IMR-90 (cell line): ENCODE data around the gene STIM1. TPM values are rescaled to one million over a fixed set of nuclear protein-coding genes. Genes with fewer than 3 reads are reported as not detected.

Experiments used
- ATAC-seq: fragments of 200-7000 bp; cut with Tn5 transposase; 2 replicates; pipeline ENCODE4 v1.9.1; 2020; ENCODE audit warnings: low read depth, mild to moderate bottlenecking, moderate library complexity
- BruUV-seq: library from RNA; stranded (reverse); fragments of 400-500 nt; replicated peaks from 2 replicates; lab custom pipeline; 2021; lab: Mats Ljungman, UMichigan
- CTCF ChIA-PET: fragments of 300-600 bp; formaldehyde crosslinking; extraction: SDS; loops from one replicate; lab custom pipeline; 2021; ENCODE audit warnings: antibody characterized with exemption; lab: Yijun Ruan, JAX
- POLR2A ChIA-PET: fragments of 300-600 bp; sonication (Branson Sonifier 250); formaldehyde crosslinking; loops from one replicate; lab custom pipeline; 2022; ENCODE audit warnings: antibody characterized with exemption; ENCODE audit not compliant: unreplicated experiment; lab: Charles Lee
- DNase-seq: peaks from one replicate; pipeline ENCODE4 v3.0.0; 2013
- H2AFZ ChIP-seq: replicated peaks from 2 replicates; pipeline ENCODE3; 2013; ENCODE audit warnings: low read length, mild to moderate bottlenecking; ENCODE audit not compliant: poor library complexity
- H2AK5ac ChIP-seq: 2 replicates; pipeline ENCODE4 v1.6.1; 2013; ENCODE audit warnings: low read depth, low read length, inconsistent platforms
- H2AK9ac ChIP-seq: replicated peaks from 2 replicates; pipeline ENCODE3; 2013; ENCODE audit warnings: mild to moderate bottlenecking, low read depth, low read length, moderate library complexity; ENCODE audit not compliant: poor library complexity
- H2BK120ac ChIP-seq: 2 replicates; pipeline ENCODE4 v1.6.1; 2013; ENCODE audit warnings: low read depth, low read length, inconsistent platforms
- H2BK15ac ChIP-seq: 3 replicates; pipeline ENCODE4 v1.6.1; 2013; ENCODE audit warnings: low read depth, low read length, inconsistent platforms
- H2BK20ac ChIP-seq: 2 replicates; pipeline ENCODE4 v1.6.1; 2013; ENCODE audit warnings: low read depth, mild to moderate bottlenecking, inconsistent platforms, low read length, moderate library complexity
- H2BK5ac ChIP-seq: 2 replicates; pipeline ENCODE4 v1.6.1; 2013; ENCODE audit warnings: mild to moderate bottlenecking, low read depth, low read length, inconsistent platforms; ENCODE audit not compliant: poor library complexity, severe bottlenecking
- H3K14ac ChIP-seq: replicated peaks from 2 replicates; pipeline ENCODE4 v1.6.1; 2013; ENCODE audit warnings: low read depth, low read length, inconsistent platforms
- H3K18ac ChIP-seq: 2 replicates; pipeline ENCODE4 v1.6.1; 2013; ENCODE audit warnings: low read depth, low read length, control low read depth
- H3K23ac ChIP-seq: 2 replicates; pipeline ENCODE4 v1.6.1; 2013; ENCODE audit warnings: low read depth, low read length, inconsistent platforms
- H3K27ac ChIP-seq: 2 replicates; pipeline ENCODE4 v1.5.1; 2013; ENCODE audit warnings: mild to moderate bottlenecking, control low read depth, low read length; ENCODE audit not compliant: insufficient read depth
- H3K27me3 ChIP-seq: 2 replicates; pipeline ENCODE4 v1.6.1; 2013; ENCODE audit warnings: low read length; ENCODE audit not compliant: control insufficient read depth, insufficient read depth
- H3K36me3 ChIP-seq: 2 replicates; pipeline ENCODE4 v1.6.1; 2013; ENCODE audit warnings: low read length, mixed read lengths; ENCODE audit not compliant: control insufficient read depth, insufficient read depth
- H3K4ac ChIP-seq: 2 replicates; pipeline ENCODE4 v1.6.1; 2013; ENCODE audit warnings: low read depth, low read length, inconsistent platforms
- H3K4me1 ChIP-seq: 2 replicates; pipeline ENCODE4 v1.6.1; 2013; ENCODE audit warnings: low read length, mixed read lengths; ENCODE audit not compliant: control insufficient read depth, insufficient read depth
- H3K4me2 ChIP-seq: 2 replicates; pipeline ENCODE4 v1.6.1; 2013; ENCODE audit warnings: low read depth, mild to moderate bottlenecking, control low read depth, low read length, moderate library complexity
- H3K4me3 ChIP-seq: 2 replicates; pipeline ENCODE4 v1.5.1; 2013; ENCODE audit warnings: low read depth, mild to moderate bottlenecking, control low read depth, low read length, moderate library complexity; ENCODE audit not compliant: insufficient read depth
- H3K56ac ChIP-seq: 2 replicates; pipeline ENCODE4 v1.6.1; 2013; ENCODE audit warnings: low read length, inconsistent platforms; ENCODE audit not compliant: insufficient read depth; ENCODE audit errors: extremely low read depth
- H3K79me1 ChIP-seq, 2 experiments: 2 replicates each; pipeline ENCODE4 v1.6.1; 2013; ENCODE audit warnings: low read length in 2 of 2, inconsistent platforms in 1 of 2, low read depth in 1 of 2
- H3K9ac ChIP-seq: 2 replicates; pipeline ENCODE4 v1.6.1; 2013; ENCODE audit warnings: low read depth, low read length, control low read depth
- H3K9me1 ChIP-seq: 2 replicates; pipeline ENCODE4 v1.6.1; 2013; ENCODE audit warnings: low read length, inconsistent platforms; ENCODE audit not compliant: insufficient read depth
- H3K9me3 ChIP-seq: 2 replicates; pipeline ENCODE4 v1.6.1; 2013; ENCODE audit warnings: low read length; ENCODE audit not compliant: control insufficient read depth, insufficient read depth
- H4K20me1 ChIP-seq: 2 replicates; pipeline ENCODE4 v1.6.1; 2013; ENCODE audit warnings: low read length, inconsistent platforms; ENCODE audit not compliant: insufficient read depth
- H4K5ac ChIP-seq: 2 replicates; pipeline ENCODE4 v1.6.1; 2013; ENCODE audit warnings: mild to moderate bottlenecking, low read depth, low read length, control low read depth
- H4K8ac ChIP-seq, 2 experiments: 2 replicates each; pipeline ENCODE4 v1.6.1; 2013; ENCODE audit warnings: low read depth in 2 of 2, low read length in 2 of 2, control low read depth in 1 of 2, inconsistent platforms in 1 of 2
- H4K91ac ChIP-seq: 2 replicates; pipeline ENCODE4 v1.6.1; 2013; ENCODE audit warnings: low read depth, low read length, inconsistent platforms; ENCODE audit not compliant: insufficient read depth
- BHLHE40 ChIP-seq: fragments of 150-350 bp; IDR thresholded peaks from 2 replicates; pipeline ENCODE4 v1.6.1; 2016; ENCODE audit warnings: mild to moderate bottlenecking, low read depth, low read length
- CHD1 ChIP-seq: IDR thresholded peaks from 2 replicates; pipeline ENCODE4 v1.6.1; 2012; ENCODE audit warnings: low read depth, low read length, improper control_type of control experiment
- ELK1 ChIP-seq: fragments of 150-350 bp; IDR thresholded peaks from 2 replicates; pipeline ENCODE4 v1.6.1; 2016; ENCODE audit warnings: low read depth, mild to moderate bottlenecking, low read length, moderate library complexity, borderline replicate concordance
- FOS ChIP-seq: fragments of 150-350 bp; IDR thresholded peaks from 2 replicates; pipeline ENCODE4 v1.6.1; 2016; ENCODE audit warnings: low read depth, low read length
- MAFK ChIP-seq: IDR thresholded peaks from 2 replicates; pipeline ENCODE4 v1.6.1; 2012; ENCODE audit warnings: low read depth, low read length, improper control_type of control experiment
- MAZ ChIP-seq: IDR thresholded peaks from 2 replicates; pipeline ENCODE4 v1.6.1; 2012; ENCODE audit warnings: low read depth, mild to moderate bottlenecking, low read length, improper control_type of control experiment, moderate library complexity, borderline replicate concordance
- MXI1 ChIP-seq: IDR thresholded peaks from 2 replicates; pipeline ENCODE4 v1.6.1; 2012; ENCODE audit warnings: low read depth, mild to moderate bottlenecking, low read length, moderate library complexity, borderline replicate concordance
- POLR2A ChIP-seq: IDR thresholded peaks from 2 replicates; pipeline ENCODE4 v1.6.1; 2012; ENCODE audit warnings: mild to moderate bottlenecking, low read depth, low read length
- RFX5 ChIP-seq: IDR thresholded peaks from 2 replicates; pipeline ENCODE4 v1.8.0; 2012; ENCODE audit warnings: low read depth, mild to moderate bottlenecking, low read length, moderate library complexity
- SMC3 ChIP-seq: fragments of 150-350 bp; IDR thresholded peaks from 2 replicates; pipeline ENCODE4 v1.6.1; 2016; ENCODE audit warnings: low read depth, mild to moderate bottlenecking, antibody characterized with exemption, low read length, moderate library complexity
- WGBS, 2 experiments: methylation state at CpG; one replicate each; pipeline versions ENCODE4 v1.1.5 to v1.1.7; 2013; ENCODE audit warnings: missing lambda C conversion rate in 2 of 2; ENCODE audit not compliant: insufficient read length in 1 of 2; ENCODE audit errors: extremely low coverage in 2 of 2; 5-methylcytosine and 5-hydroxymethylcytosine counted together
- dilution Hi-C: fragments of 300-500 bp; cut with HindIII; formaldehyde crosslinking; loops from one replicate; pipeline ENCODE4 v1.14.3; 2018; ENCODE audit warnings: low sequenced_read_pairs; ENCODE audit not compliant: unreplicated experiment
- in situ Hi-C: fragments of 300-500 bp; cut with MboI; formaldehyde crosslinking; loops from 3 replicates; pipeline ENCODE4 v1.14.3; 2019; ENCODE audit warnings: low sequenced_read_pairs, inconsistent platforms, mixed read lengths
- intact Hi-C: fragments of 100-400 bp; cut with micrococcal nuclease; formaldehyde crosslinking; loops from 2 replicates; pipeline ENCODE4 v1.10.0; 2022
- polyA plus RNA-seq, 3 experiments: library from polyadenylated mRNA; depleted of rRNA; stranded (reverse); fragments of >200 nt; gene quantifications; 2 replicates each; pipeline ENCODE4 v1.2.3, GENCODE V29; 2012; ENCODE audit warnings: low replicate concordance in 1 of 3
- total RNA-seq: library from RNA; depleted of rRNA; stranded (reverse); fragments of >200 nt; gene quantifications from 2 replicates; pipeline ENCODE4 v1.2.3, GENCODE V29; 2012

The STIM1 gene
- total and polyA plus RNA-seq, 2 of the 4 experiments (the other 2 are of a cell fraction), result 17.9 to 23.0 TPM

GRCh38 chr11:3944198-3944597 is 88.7 kb downstream of the STIM1 start:
- Histone ChIP-seq H3K9ac (no peak overlapping the region), H3K4me1 (peaks cover 23% of the 10 kb centered on the region), H3K9me3 (no peaks in the 10 kb centered on the region), H2AK9ac (no peak overlapping the region), H3K27me3 (no peaks in the 10 kb centered on the region), H2BK120ac (no peak overlapping the region), H2AK5ac (no peak overlapping the region), H2BK15ac (no peak overlapping the region), H3K4me3 (no peak overlapping the region), H3K56ac (no peak overlapping the region), H2BK5ac (no peak overlapping the region), H3K18ac (no peak overlapping the region), H3K36me3 (no peaks in the 10 kb centered on the region), H3K79me1 (peaks cover 9 to 23% of the 10 kb centered on the region in 2 experiments), H3K27ac (no peak overlapping the region), H4K20me1 (no peaks in the 10 kb centered on the region; the same call in 1 of the 2 replicates), H4K5ac (no peak overlapping the region), H2AFZ (no peak overlapping the region), H4K91ac (no peak overlapping the region), H3K14ac (no peak overlapping the region), H3K4ac (no peak overlapping the region), H3K23ac (no peak overlapping the region), H4K8ac (no peak overlapping the region), H3K4me2 (no peak overlapping the region), H3K9me1 (peaks cover 10% of the 10 kb centered on the region), H2BK20ac (no peak overlapping the region)
- intact Hi-C loops (loop anchor here (5.0 kb wide), 1 partner anchor 87 kb away; the partner anchor contains the start of gene STIM1), dilution Hi-C loops (no loop called here), in situ Hi-C loops (no loop called here)
- DNase-seq, result no peak
- TF ChIP-seq FOS (no peak), CHD1 (no peak), BHLHE40 (no peak), SMC3 (no peak), MAZ (no peak), MXI1 (no peak), MAFK (no peak), POLR2A (no peak), RFX5 (no peak), ELK1 (no peak)
- ChIA-PET POLR2A (no interaction called here), CTCF (interaction anchor here (1.5 kb wide), 1 partner anchor 10 kb away, joined by 3 read pairs; no protein-coding TSS in a partner anchor)
- WGBS, 2 experiments, result no CpG with 5 or more reads among the region's 1 CpG
- no peak for ATAC-seq
- BruUV-seq, result no TSS peak
